Epithelial cell of esophagus (primary cell): ENCODE results near the gene GOLPH3L.

Experiments used
- DNase-seq: peaks from one replicate; pipeline ENCODE4 v3.0.0; 2010; ENCODE audit warnings: low read depth
- H3K4me3 ChIP-seq: 2 replicates; pipeline ENCODE4 v1.5.1; 2011; ENCODE audit warnings: mild to moderate bottlenecking, low read length, control low read depth
- TF ChIP-seq, protein P1 (sequence below): IDR thresholded peaks from 2 replicates; pipeline ENCODE4 v1.5.1; 2011; ENCODE audit warnings: low read depth, mild to moderate bottlenecking, low read length, control low read depth, inconsistent platforms; ENCODE audit not compliant: insufficient read depth; ENCODE audit errors: missing control alignments

Gene GOLPH3L

DNA sequence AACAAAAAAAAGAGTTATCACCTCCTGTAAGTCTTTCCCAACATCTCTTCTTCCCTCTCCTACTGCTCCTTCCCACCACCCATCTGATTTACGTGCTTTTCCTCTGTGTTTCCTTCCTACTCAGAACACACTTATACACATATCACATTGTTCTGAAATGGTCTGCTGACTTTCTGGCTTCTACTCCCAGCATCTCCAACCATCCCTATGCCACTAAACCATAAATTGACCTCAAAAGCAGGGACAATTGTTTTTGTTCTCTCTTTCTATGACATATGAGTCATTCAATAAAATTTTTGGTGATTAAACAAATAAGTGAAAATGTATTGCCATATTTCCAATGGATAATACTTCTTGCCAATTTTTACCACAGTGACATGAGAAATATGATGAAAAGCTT, 8.2 kb downstream of the GOLPH3L start:
- TF ChIP-seq, protein P1, sequence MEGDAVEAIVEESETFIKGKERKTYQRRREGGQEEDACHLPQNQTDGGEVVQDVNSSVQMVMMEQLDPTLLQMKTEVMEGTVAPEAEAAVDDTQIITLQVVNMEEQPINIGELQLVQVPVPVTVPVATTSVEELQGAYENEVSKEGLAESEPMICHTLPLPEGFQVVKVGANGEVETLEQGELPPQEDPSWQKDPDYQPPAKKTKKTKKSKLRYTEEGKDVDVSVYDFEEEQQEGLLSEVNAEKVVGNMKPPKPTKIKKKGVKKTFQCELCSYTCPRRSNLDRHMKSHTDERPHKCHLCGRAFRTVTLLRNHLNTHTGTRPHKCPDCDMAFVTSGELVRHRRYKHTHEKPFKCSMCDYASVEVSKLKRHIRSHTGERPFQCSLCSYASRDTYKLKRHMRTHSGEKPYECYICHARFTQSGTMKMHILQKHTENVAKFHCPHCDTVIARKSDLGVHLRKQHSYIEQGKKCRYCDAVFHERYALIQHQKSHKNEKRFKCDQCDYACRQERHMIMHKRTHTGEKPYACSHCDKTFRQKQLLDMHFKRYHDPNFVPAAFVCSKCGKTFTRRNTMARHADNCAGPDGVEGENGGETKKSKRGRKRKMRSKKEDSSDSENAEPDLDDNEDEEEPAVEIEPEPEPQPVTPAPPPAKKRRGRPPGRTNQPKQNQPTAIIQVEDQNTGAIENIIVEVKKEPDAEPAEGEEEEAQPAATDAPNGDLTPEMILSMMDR: no peak
- H3K4me3 ChIP-seq: no peak overlapping the region
- DNase-seq: no peak

DNA sequence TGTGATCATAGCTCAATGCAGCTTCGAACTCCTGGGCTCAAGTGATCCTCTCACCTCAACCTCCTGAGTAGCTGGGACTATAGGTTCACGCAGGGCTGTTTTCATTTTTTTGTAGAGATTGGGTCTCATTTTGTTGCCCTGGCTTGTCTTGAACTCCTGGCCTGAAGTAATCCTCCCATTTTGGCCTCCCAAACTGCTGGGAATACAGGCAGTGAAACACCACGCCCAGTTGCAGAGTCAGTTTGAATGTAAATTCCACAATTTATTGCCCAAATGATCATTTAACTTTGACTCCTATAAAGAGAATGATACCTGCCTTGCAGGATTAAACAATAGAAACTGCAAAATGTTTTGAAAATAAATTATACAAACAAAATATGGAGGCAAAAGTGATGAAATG, 10.7 kb downstream of the GOLPH3L start:
- no peak overlapping the region for H3K4me3 ChIP-seq
- no peak for DNase-seq
- TF ChIP-seq, protein P1: no peak

DNA sequence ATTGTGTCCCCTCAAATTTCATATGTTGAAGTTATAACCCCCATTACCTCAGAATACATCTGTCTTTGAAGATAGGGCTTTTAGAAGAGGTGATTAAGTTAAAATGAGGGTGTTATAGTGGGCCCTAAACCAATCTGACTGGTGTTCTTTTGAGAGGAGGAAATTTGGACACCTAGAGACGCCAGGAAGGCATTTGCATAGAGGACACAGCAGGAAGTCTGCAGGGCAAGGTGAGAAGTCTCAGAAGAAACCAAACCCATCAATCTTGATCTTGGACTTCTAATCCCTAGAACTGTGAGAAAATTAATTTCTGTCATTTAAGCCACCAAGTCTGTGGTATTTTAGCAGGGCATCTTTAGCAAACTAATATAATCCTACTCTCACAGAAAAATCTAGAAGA, 13.0 kb downstream of the GOLPH3L start:
- no peak for DNase-seq
- TF ChIP-seq, protein P1: no peak

DNA sequence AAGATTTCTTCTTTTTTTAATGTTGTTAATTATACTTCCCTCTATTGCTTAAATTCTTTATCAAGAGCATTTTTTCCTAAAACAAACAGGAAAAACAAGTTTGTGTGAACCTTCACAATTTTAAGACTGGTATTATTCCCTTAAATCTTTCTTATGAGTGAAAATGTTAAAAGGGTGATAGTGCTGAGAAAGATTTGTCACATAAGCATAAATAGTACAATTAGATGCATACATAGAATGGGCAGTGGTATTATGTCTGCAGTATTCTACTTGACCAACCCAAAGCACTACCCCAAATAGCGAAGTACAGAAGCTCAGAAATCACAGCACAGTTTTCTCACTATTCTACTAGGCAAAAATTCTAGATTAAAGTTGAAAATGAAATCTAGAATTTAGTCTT, 18.0 kb downstream of the GOLPH3L start:
- H3K4me3 ChIP-seq: no peak overlapping the region
- TF ChIP-seq, protein P1: no peak
- DNase-seq: no peak

More for the DNA sequence above, 13.0 kb downstream of the GOLPH3L start:
- no peak overlapping the region for H3K4me3 ChIP-seq

DNA sequence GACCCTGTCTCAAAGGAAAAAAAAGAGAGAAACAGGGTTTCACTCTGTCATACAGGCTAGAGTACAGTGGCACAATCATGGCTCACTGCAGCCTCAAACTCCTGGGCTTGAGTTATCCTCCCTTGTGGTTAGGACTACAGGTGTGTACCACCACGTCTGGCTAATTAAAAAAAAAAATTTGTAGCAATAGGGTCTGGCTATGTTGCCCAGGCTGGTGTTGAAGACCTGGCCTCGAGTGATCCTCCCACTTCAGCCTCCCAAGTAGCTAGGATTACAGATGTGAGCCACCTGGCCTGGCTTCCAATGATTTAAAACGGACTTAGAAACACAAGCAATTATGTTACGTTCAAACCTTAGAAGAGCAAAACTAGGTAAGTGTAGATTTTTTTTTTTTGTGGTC, 22.1 kb downstream of the GOLPH3L start:
- no peak for DNase-seq
- H3K4me3 ChIP-seq: no peak overlapping the region
- TF ChIP-seq, protein P1: no peak

DNA sequence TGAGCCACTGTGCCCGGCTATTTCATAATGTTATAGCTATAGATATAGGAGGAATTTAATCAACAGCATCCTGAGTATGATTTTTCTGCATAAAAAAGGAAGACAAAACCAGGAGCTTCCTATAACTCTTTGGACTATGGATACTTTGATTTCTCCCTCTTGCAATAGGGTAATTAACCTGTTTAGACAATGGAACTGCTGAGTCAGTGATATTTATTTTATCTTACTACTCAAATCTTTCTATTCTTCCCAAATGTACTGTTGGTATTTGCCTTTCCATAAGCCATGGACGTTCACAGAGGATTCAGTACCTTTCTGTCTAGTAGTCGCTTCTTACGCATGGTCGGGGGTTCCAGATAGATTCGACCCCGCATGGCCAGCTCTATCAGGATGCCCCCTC, 33.6 kb downstream of the GOLPH3L start:
- TF ChIP-seq, protein P1: no peak
- DNase-seq: no peak
- H3K4me3 ChIP-seq: no peak overlapping the region

DNA sequence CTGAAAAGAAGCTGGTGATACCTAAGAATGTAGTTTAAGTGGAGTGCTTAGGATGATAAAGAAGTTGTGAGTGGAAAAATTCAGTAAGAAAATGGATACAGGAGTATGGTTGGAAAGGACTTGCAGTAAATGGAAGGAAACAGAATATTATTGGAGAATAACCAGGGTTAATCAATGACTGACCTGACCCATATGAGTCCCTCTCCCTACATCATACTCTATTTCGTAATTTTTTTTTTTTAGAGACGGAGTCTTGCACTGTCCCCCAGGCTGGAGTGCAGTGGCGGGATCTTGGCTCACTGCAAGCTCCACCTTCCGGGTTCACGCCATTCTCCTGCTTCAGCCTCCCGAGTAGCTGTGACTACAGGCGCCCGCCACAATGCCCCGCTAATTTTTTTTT, 34.1 kb downstream of the GOLPH3L start:
- no peak overlapping the region for H3K4me3 ChIP-seq
- TF ChIP-seq, protein P1: no peak
- DNase-seq: no peak
